Vagina (tissue), 2 donors: ENCODE results near the gene LRRC27. TPM values are rescaled to one million over a fixed set of nuclear protein-coding genes. Genes with fewer than 3 reads are reported as not detected.

ENCODE experiments used
- DNase-seq, 2 donors: peaks; one replicate each; pipeline ENCODE4 v3.0.0-alpha.2; 2017; ENCODE audit errors: extremely low spot score in 2 of 2
- H3K27ac ChIP-seq: fragments of 200-600 bp; sonication (generic); one replicate; pipeline ENCODE4 v1.5.1; 2019
- H3K27me3 ChIP-seq: fragments of 200-600 bp; sonication (generic); one replicate; pipeline ENCODE4 v1.5.1; 2019
- H3K36me3 ChIP-seq, 2 donors: fragments of 200-600 bp; sonication (generic); one replicate each; pipeline ENCODE4 v1.5.1; 2017 to 2019
- H3K4me1 ChIP-seq: fragments of 200-600 bp; sonication (generic); one replicate; pipeline ENCODE4 v1.5.1; 2019
- H3K4me3 ChIP-seq, 2 donors: fragments of 200-600 bp; sonication (generic); 1 replicate in 1 of 2; 2 replicates in 1 of 2; pipeline ENCODE4 v1.5.1; 2016 to 2019
- H3K9me3 ChIP-seq: fragments of 200-600 bp; sonication (generic); one replicate; pipeline ENCODE4 v1.5.1; 2019
- POLR2A ChIP-seq, 2 donors: fragments of 450-650 bp; IDR thresholded peaks; one replicate each; pipeline ENCODE4 v1.6.1; 2017; ENCODE audit warnings: antibody characterized with exemption in 2 of 2, mild to moderate bottlenecking in 2 of 2, moderate library complexity in 2 of 2
- POLR2AphosphoS5 ChIP-seq, 2 donors: sonication (generic); formaldehyde crosslinking; IDR thresholded peaks; one replicate each; pipeline ENCODE4 v1.9.0; 2017; ENCODE audit warnings: antibody characterized with exemption in 2 of 2, mild to moderate bottlenecking in 2 of 2, low read depth in 1 of 2; ENCODE audit not compliant: insufficient read depth in 1 of 2
- intact Hi-C: fragments of 100-400 bp; cut with DNase I; formaldehyde crosslinking; loops from one replicate; pipeline ENCODE4 v1.15.1; 2023
- total RNA-seq: library from RNA; depleted of rRNA; stranded (reverse); fragments of >200 nt; gene quantifications from one replicate; pipeline ENCODE4 v1.2.3, GENCODE V29; 2016
- TF ChIP-seq, protein P1 (sequence below), 3 experiments: fragments of 450-650 bp in 2 of 3; fragments of 200-600 bp in 1 of 3; sonication (generic) in 1 of 3; IDR thresholded peaks; one replicate each; pipeline ENCODE4 v1.5.1; 2017 to 2019; ENCODE audit warnings: antibody characterized with exemption in 3 of 3, mild to moderate bottlenecking in 2 of 3, moderate library complexity in 2 of 3

The LRRC27 gene
- total RNA-seq, 1 donor from 2014 or later: 4.9 TPM

- Histone ChIP-seq H3K27ac (no peak overlapping the region), H3K9me3 (no peaks in the 10 kb centered on the region), H3K4me3 (no peak overlapping the region), H3K4me1 (peaks cover 15% of the 10 kb centered on the region), H3K36me3 (no peaks in the 10 kb centered on the region), H3K27me3 (no peaks in the 10 kb centered on the region)
- TF ChIP-seq, protein P1, sequence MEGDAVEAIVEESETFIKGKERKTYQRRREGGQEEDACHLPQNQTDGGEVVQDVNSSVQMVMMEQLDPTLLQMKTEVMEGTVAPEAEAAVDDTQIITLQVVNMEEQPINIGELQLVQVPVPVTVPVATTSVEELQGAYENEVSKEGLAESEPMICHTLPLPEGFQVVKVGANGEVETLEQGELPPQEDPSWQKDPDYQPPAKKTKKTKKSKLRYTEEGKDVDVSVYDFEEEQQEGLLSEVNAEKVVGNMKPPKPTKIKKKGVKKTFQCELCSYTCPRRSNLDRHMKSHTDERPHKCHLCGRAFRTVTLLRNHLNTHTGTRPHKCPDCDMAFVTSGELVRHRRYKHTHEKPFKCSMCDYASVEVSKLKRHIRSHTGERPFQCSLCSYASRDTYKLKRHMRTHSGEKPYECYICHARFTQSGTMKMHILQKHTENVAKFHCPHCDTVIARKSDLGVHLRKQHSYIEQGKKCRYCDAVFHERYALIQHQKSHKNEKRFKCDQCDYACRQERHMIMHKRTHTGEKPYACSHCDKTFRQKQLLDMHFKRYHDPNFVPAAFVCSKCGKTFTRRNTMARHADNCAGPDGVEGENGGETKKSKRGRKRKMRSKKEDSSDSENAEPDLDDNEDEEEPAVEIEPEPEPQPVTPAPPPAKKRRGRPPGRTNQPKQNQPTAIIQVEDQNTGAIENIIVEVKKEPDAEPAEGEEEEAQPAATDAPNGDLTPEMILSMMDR (IDR thresholded peaks at IDR 0.05): no peak
- TF ChIP-seq POLR2A (IDR thresholded peaks at IDR 0.05): no peak
- DNase-seq: no peak
- intact Hi-C loops: loop anchor here (10.0 kb wide), 1 partner anchor 244 kb away; no protein-coding TSS in a partner anchor
These were observed 59.1 kb downstream of the LRRC27 start for GRCh38 chr10:132390921-132391675.

DNA sequence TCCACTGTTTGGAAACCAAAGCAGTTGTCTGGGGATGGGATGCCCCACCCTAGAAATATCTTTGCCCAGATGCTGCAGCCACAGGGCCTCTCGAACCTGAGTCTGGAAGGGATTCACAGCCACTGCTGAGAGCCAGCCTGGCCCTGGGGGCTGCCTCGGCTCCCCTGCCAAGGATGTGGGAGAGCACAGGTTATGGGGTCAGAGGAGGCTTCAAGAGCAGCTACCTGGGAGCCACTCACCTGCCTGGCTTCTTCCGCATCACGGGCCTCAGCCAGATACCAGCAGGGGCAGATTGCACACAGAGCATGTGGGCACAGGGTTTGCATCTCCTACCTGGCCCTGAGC is 59.7 kb downstream of the LRRC27 start:
- H3K27ac ChIP-seq: no peak overlapping the region
- no peaks in the 10 kb centered on the region for H3K9me3 ChIP-seq
- no peak overlapping the region for H3K4me3 ChIP-seq
- TF ChIP-seq POLR2AphosphoS5 (IDR thresholded peaks at IDR 0.05; ENCODE audit: insufficient read depth in 1 of 2, low read depth in 1 of 2) (no peak), POLR2A (IDR thresholded peaks at IDR 0.05) (no peak)
- TF ChIP-seq, protein P1 (IDR thresholded peaks at IDR 0.05): no peak
- H3K4me1 ChIP-seq: peaks cover 16% of the 10 kb centered on the region
- H3K36me3 ChIP-seq: no peaks in the 10 kb centered on the region
- intact Hi-C loops: loop anchor here (10.0 kb wide), 1 partner anchor 243 kb away; no protein-coding TSS in a partner anchor
- DNase-seq: no peak
- H3K27me3 ChIP-seq: no peaks in the 10 kb centered on the region

DNA sequence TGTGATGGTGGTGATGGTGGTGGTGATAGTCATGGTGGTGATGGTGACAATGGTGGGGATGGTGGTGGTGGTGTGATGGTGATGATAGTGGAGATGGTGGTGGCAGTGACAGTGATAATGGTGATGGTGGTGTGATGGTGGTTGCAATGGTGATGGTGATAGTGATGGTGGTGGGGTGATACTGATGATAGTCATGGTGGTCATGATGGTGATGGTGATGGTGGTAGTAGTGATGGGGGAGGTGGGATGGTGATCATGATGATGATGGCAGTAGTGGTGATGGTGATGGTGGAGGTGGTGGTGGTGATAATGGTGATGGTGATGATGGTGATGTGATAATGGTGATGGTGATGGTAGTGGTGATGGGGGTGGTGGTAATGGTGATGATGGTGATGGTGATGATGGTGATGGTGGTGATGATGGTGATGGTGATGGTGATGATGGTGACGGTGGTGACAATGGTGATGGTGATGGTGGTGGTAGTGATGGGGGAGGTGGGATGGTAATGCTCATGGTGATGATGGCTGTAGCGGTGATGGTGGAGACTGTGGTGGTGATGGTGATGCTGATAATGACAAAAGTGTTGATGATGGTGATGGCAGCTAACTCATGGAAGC is 60.3 kb downstream of the LRRC27 start:
- DNase-seq: no peak
- intact Hi-C loops: loop anchor here (10.0 kb wide), 1 partner anchor 243 kb away; no protein-coding TSS in a partner anchor

DNA sequence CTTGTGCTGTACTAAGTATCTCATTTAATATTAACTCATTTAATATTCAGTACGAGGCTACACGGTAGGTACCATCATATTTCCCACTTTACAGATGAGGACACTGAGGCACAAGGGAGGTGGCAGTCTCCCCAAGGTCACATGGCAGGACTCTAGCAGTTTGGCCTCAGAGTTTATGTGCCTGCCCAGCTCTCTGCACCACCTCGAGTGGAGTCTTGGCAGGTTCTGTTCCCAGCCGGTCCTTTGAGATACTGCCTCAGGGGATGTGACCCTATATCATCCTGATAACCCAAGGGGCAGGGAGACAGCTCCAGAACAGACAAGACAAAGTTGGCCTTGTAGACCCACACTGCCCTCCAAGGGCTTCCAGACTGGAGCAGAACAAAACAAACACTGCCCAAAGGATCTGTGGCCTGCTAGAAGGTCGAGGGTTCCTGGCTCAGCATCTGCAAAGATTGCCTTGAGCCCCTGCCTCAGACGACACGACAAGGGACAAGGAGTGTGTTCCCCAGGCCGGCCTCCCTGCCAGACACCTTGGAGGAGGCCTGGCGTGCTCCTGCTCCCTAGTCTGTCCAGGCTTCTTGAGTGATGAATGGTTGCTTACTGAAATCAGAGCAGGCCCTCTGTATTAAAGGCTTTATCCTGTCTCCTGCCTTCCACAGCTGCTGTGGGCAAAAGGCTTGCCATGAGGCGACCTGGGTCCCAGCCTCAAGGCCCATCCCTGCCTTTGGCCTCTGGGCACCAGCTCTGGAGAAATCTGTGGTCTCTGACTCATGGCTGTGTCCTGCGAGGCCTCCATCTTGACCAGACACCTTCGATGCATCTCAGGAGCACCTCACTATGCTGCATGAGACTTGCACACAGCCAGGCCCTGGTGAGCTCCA is 61.1 kb downstream of the LRRC27 start:
- intact Hi-C loops: loop anchor here (10.0 kb wide), 1 partner anchor 242 kb away; no protein-coding TSS in a partner anchor
- no peak for DNase-seq
- Histone ChIP-seq H3K9me3 (no peaks in the 10 kb centered on the region), H3K27ac (no peak overlapping the region), H3K36me3 (no peaks in the 10 kb centered on the region), H3K4me3 (no peak overlapping the region), H3K4me1 (peaks cover 23% of the 10 kb centered on the region), H3K27me3 (no peaks in the 10 kb centered on the region)
- TF ChIP-seq POLR2A (IDR thresholded peaks at IDR 0.05) (no peak), POLR2AphosphoS5 (IDR thresholded peaks at IDR 0.05; ENCODE audit: insufficient read depth in 1 of 2, low read depth in 1 of 2) (no peak)
- TF ChIP-seq, protein P1 (IDR thresholded peaks at IDR 0.05): no peak

More for the DNA sequence above, 60.3 kb downstream of the LRRC27 start:
- no peaks in the 10 kb centered on the region for H3K9me3 ChIP-seq
- TF ChIP-seq POLR2A (IDR thresholded peaks at IDR 0.05) (no peak), POLR2AphosphoS5 (IDR thresholded peaks at IDR 0.05; ENCODE audit: insufficient read depth in 1 of 2, low read depth in 1 of 2) (no peak)
- TF ChIP-seq, protein P1 (IDR thresholded peaks at IDR 0.05): no peak
- H3K36me3 ChIP-seq: no peaks in the 10 kb centered on the region
- H3K4me1 ChIP-seq: peaks cover 16% of the 10 kb centered on the region
- no peak overlapping the region for H3K27ac ChIP-seq
- H3K27me3 ChIP-seq: no peaks in the 10 kb centered on the region
- no peak overlapping the region for H3K4me3 ChIP-seq
